Stomach (tissue), 19 donors: ENCODE data around the gene SENP8. TPM values are rescaled to one million over a fixed set of nuclear protein-coding genes. Genes with fewer than 3 reads are reported as not detected.
"Not testable (repeated sequence)": the region's sequence is repeated elsewhere in the genome, so short reads cannot be mapped to it uniquely, and the experiment has no call there.

Experiments used
- DNase-seq, 2 donors: peaks; one replicate each; pipeline versions ENCODE4 v3.0.0 to v3.0.0-alpha.2; 2013 to 2019
- H3K27ac ChIP-seq, 5 donors: fragments of 200-600 bp in 4 of 5; sonication (generic) in 4 of 5; one replicate each; pipeline ENCODE4 v1.5.1; 2013 to 2019; ENCODE audit warnings: mild to moderate bottlenecking in 1 of 5, moderate library complexity in 1 of 5
- H3K27me3 ChIP-seq, 3 donors: fragments of 200-600 bp; sonication (generic); one replicate each; pipeline ENCODE4 v1.5.1; 2017 to 2019; ENCODE audit warnings: mixed run types in 1 of 3
- H3K36me3 ChIP-seq, 4 donors: fragments of 200-600 bp; sonication (generic); 1 replicate in 3 of 4; 2 replicates in 1 of 4; pipeline ENCODE4 v1.5.1; 2016 to 2019
- H3K4me1 ChIP-seq, 4 donors: fragments of 200-600 bp; sonication (generic); one replicate each; pipeline ENCODE4 v1.5.1; 2016 to 2019
- H3K4me3 ChIP-seq, 4 donors: fragments of 200-600 bp; sonication (generic) in 3 of 4; one replicate each; pipeline ENCODE4 v1.5.1; 2016 to 2019; ENCODE audit warnings: mild to moderate bottlenecking in 1 of 4
- H3K9me3 ChIP-seq, 4 donors: fragments of 200-600 bp; sonication (generic); one replicate each; pipeline ENCODE4 v1.5.1; 2016 to 2019
- CTCF ChIP-seq, 7 experiments: fragments of 450-650 bp in 4 of 7; fragments of 200-600 bp in 3 of 7; sonication (generic) in 3 of 7; IDR thresholded peaks; one replicate each; pipeline ENCODE4 v1.5.1; 2016 to 2019; ENCODE audit warnings: antibody characterized with exemption in 7 of 7, control low read depth in 2 of 7, mild to moderate bottlenecking in 1 of 7
- EP300 ChIP-seq: sonication (generic); formaldehyde crosslinking; IDR thresholded peaks from one replicate; pipeline ENCODE4 v1.6.1; 2017; ENCODE audit warnings: antibody characterized with exemption
- POLR2A ChIP-seq, 4 donors: fragments of 450-650 bp; IDR thresholded peaks; one replicate each; pipeline ENCODE4 v1.6.1; 2016; ENCODE audit warnings: antibody characterized with exemption in 4 of 4, control low read depth in 2 of 4, mild to moderate bottlenecking in 1 of 4, moderate library complexity in 1 of 4
- POLR2AphosphoS5 ChIP-seq, 3 donors: sonication (generic); formaldehyde crosslinking; IDR thresholded peaks; one replicate each; pipeline ENCODE4 v1.6.1; 2016; ENCODE audit warnings: antibody characterized with exemption in 3 of 3
- WGBS, 5 donors: extraction: QIAGEN DNeasy Blood & Tissue Kit in 3 of 5; methylation state at CpG; one replicate each; pipeline versions ENCODE4 v1.1.5 to v1.1.7; 2013 to 2018; 5-methylcytosine and 5-hydroxymethylcytosine counted together
- intact Hi-C: fragments of 100-400 bp; cut with DNase I; formaldehyde crosslinking; loops from one replicate; pipeline ENCODE4 v1.15.1; 2023; ENCODE audit warnings: low total_unique reads
- long read RNA-seq, 10 donors: transcript quantifications; one replicate each; lab custom pipeline, GENCODE V29; 2026
- polyA plus RNA-seq, 3 donors: library from polyadenylated mRNA; stranded (reverse); fragments of 200-250 nt; gene quantifications; one replicate each; pipeline ENCODE4 v1.2.3, GENCODE V29; 2013
- total RNA-seq, 5 donors: library from RNA; depleted of rRNA; stranded (reverse); fragments of >200 nt; gene quantifications; one replicate each; pipeline versions ENCODE4 v1.1.0 to v1.2.3, GENCODE V29; 2014 to 2016
- donor health status: healthy with polysubstance abuse.
- donor health status: Bipolar disorder and iron deficiency.
- donor health status: healthy.

The SENP8 gene
- total RNA-seq = 1 to 10 TPM in 3 of 5 donors, under 1 TPM in 1, not detected in 1; 0.45 to 3.1 (median 2.1) TPM
- 1 to 10 TPM; 1.7 to 3.8 (median 2.2) TPM for polyA plus RNA-seq
- long read RNA-seq, donor 1, full-length matches to known transcripts = 1 of 1 reads
- long read RNA-seq, donor 1, partial matches to known transcripts = 0 of 1 reads
- long read RNA-seq, donor 1, other reads (novel, unspliced or antisense) = 0 of 1 reads
- long read RNA-seq, donor 2 = 0 reads
- long read RNA-seq, donor 3, full-length matches to known transcripts = 1 of 1 reads
- long read RNA-seq, donor 3, partial matches to known transcripts = 0 of 1 reads
- long read RNA-seq, donor 3, other reads (novel, unspliced or antisense) = 0 of 1 reads
- long read RNA-seq, donor 4 = 0 reads
- long read RNA-seq, donor 5, full-length matches to known transcripts = 2 of 2 reads
- long read RNA-seq, donor 5, partial matches to known transcripts = 0 of 2 reads
- long read RNA-seq, donor 5, other reads (novel, unspliced or antisense) = 0 of 2 reads
- long read RNA-seq, donor 6, full-length matches to known transcripts = 1 of 1 reads
- long read RNA-seq, donor 6, partial matches to known transcripts = 0 of 1 reads
- long read RNA-seq, donor 6, other reads (novel, unspliced or antisense) = 0 of 1 reads
- long read RNA-seq, donor 7, full-length matches to known transcripts = 1 of 1 reads
- long read RNA-seq, donor 7, partial matches to known transcripts = 0 of 1 reads
- long read RNA-seq, donor 7, other reads (novel, unspliced or antisense) = 0 of 1 reads
- long read RNA-seq, donor 8, full-length matches to known transcripts = 2 of 2 reads
- long read RNA-seq, donor 8, partial matches to known transcripts = 0 of 2 reads
- long read RNA-seq, donor 8, other reads (novel, unspliced or antisense) = 0 of 2 reads
- long read RNA-seq, donor 9, full-length matches to known transcripts = 3 of 3 reads
- long read RNA-seq, donor 9, partial matches to known transcripts = 0 of 3 reads
- long read RNA-seq, donor 9, other reads (novel, unspliced or antisense) = 0 of 3 reads
- long read RNA-seq, donor 10 = 0 reads

GRCh38 chr15:72118017-72118978 lies at the start of gene SENP8, which contains the start of gene MYO9A:
SENP8 (plus strand) TSS chr15:72118403; CDS start chr15:72139624, 21,221 bp downstream.
MYO9A (minus strand) TSS chr15:72118150; CDS start chr15:72046563, 71,587 bp downstream.
- peak; percentile 98 to 99 for DNase-seq

GRCh38 chr15:72068856-72069255 lies 49.3 kb upstream of the SENP8 start:
- Histone ChIP-seq H3K4me1 (peaks cover 0 to 30% (median 5%) of the 10 kb centered on the region in 4 donors), H3K9me3 (no peaks in the 10 kb centered on the region), H3K27me3 (no peaks in the 10 kb centered on the region), H3K36me3 (no peaks in the 10 kb centered on the region), H3K4me3 (no peak overlapping the region), H3K27ac (no peak overlapping the region)
- DNase-seq = no peak
- intact Hi-C loops = no loop called here
- TF ChIP-seq POLR2A (IDR thresholded peaks at IDR 0.05) (no peak), CTCF (IDR thresholded peaks at IDR 0.05) (no peak), POLR2AphosphoS5 (IDR thresholded peaks at IDR 0.05) (no peak), EP300 (no peak)

More at GRCh38 chr15:72118017-72118978, at the start of gene SENP8, which contains the start of gene MYO9A:
- H3K36me3 ChIP-seq = no peaks in the 10 kb centered on the region
- no peaks in the 10 kb centered on the region for H3K9me3 ChIP-seq
- H3K27ac ChIP-seq = peak within 1 kb of the TSS; percentile 86 to 97 (median 94)
- intact Hi-C loops = no loop called here
- peaks cover 17 to 55% (median 34%) of the 10 kb centered on the region in 4 donors for H3K4me1 ChIP-seq
- WGBS, 5 donors = 0 to 1% (median 1%) methylated on average over 40 to 69 of the region's 69 CpGs
- H3K4me3 ChIP-seq = peak within 1 kb of the TSS; percentile 84 to 93 (median 90)
- TF ChIP-seq POLR2A (IDR thresholded peaks at IDR 0.05) (no peak), CTCF (IDR thresholded peaks at IDR 0.05) (peak in 2 of 7 experiments; percentile 17 to 48), POLR2AphosphoS5 (IDR thresholded peaks at IDR 0.05) (peak; percentile 61 to 92 (median 88)), EP300 (no peak)
- H3K27me3 ChIP-seq = no peaks in the 10 kb centered on the region

- Histone ChIP-seq H3K9me3 (no peaks in the 10 kb centered on the region), H3K36me3 (no peaks in the 10 kb centered on the region), H3K27ac (no peak overlapping the region), H3K4me3 (no peak overlapping the region), H3K27me3 (no peaks in the 10 kb centered on the region), H3K4me1 (peaks cover 0 to 42% (median 5%) of the 10 kb centered on the region in 4 donors)
- no peak for DNase-seq
- intact Hi-C loops = no loop called here
- TF ChIP-seq EP300 = no peak
- no peak for TF ChIP-seq POLR2A (IDR thresholded peaks at IDR 0.05)
- TF ChIP-seq POLR2AphosphoS5 (IDR thresholded peaks at IDR 0.05) = no peak
- TF ChIP-seq CTCF (IDR thresholded peaks at IDR 0.05) = no peak
- WGBS, 5 donors = 66 to 92% (median 88%) methylated on average over 1 of the region's 1 CpG
Measured at GRCh38 chr15:72070817-72071447, 47.3 kb upstream of the SENP8 start.

GRCh38 chr15:72071448-72071825 lies 46.8 kb upstream of the SENP8 start:
- DNase-seq, H3K36me3 ChIP-seq, intact Hi-C loops, H3K9me3 ChIP-seq, H3K4me3 ChIP-seq, H3K27me3 ChIP-seq, H3K27ac ChIP-seq: not testable (repeated sequence)
- H3K4me1 ChIP-seq = peaks cover 0 to 42% (median 5%) of the 10 kb centered on the region in 4 donors
- 82 to 97% (median 94%) methylated on average over 8 of the region's 8 CpGs for WGBS, 5 donors
